Fibroblast of skin of back (primary cell): ENCODE measurements around the gene NFATC2.

ENCODE experiments used
- DNase-seq: peaks from one replicate; pipeline ENCODE4 v3.0.0-alpha.2; 2013

NFATC2 gene

GRCh38 chr20:51513545-51513944 is 29.0 kb downstream of the NFATC2 start:
- DNase-seq = no peak

- DNase-seq = no peak
Observed at GRCh38 chr20:51512645-51513044, 29.9 kb downstream of the NFATC2 start.

GRCh38 chr20:51511861-51512619 is 30.5 kb downstream of the NFATC2 start:
- DNase-seq = no peak

- peak; percentile 64 for DNase-seq
Observed at GRCh38 chr20:51510936-51511605, 31.4 kb downstream of the NFATC2 start.

- no peak for DNase-seq
Observed at GRCh38 chr20:51510169-51510568, 32.4 kb downstream of the NFATC2 start.

- no peak for DNase-seq
Observed at GRCh38 chr20:51509208-51509607, 33.3 kb downstream of the NFATC2 start.

- DNase-seq = no peak
Observed at GRCh38 chr20:51508780-51509179, 33.7 kb downstream of the NFATC2 start.

- DNase-seq = no peak
Observed at GRCh38 chr20:51508158-51508557, 34.4 kb downstream of the NFATC2 start.

GRCh38 chr20:51507216-51508036 is 35.1 kb downstream of the NFATC2 start:
- DNase-seq = peak; percentile 69

GRCh38 chr20:51506527-51507215 is 35.8 kb downstream of the NFATC2 start:
- DNase-seq = no peak

GRCh38 chr20:51505566-51505965 is 37.0 kb downstream of the NFATC2 start:
- DNase-seq = no peak

GRCh38 chr20:51503376-51503775 is 39.1 kb downstream of the NFATC2 start:
- DNase-seq = no peak

- no peak for DNase-seq
Observed at GRCh38 chr20:51500936-51501335, 41.6 kb downstream of the NFATC2 start.

GRCh38 chr20:51500311-51500710 is 42.2 kb downstream of the NFATC2 start:
- DNase-seq = no peak

- no peak for DNase-seq
Observed at GRCh38 chr20:51498765-51499540, 43.6 kb downstream of the NFATC2 start.

- no peak for DNase-seq
Observed at GRCh38 chr20:51497542-51498467, 44.7 kb downstream of the NFATC2 start.

GRCh38 chr20:51496964-51497363 is 45.6 kb downstream of the NFATC2 start:
- no peak for DNase-seq

GRCh38 chr20:51495921-51496545 is 46.5 kb downstream of the NFATC2 start:
- DNase-seq = no peak

- no peak for DNase-seq
Observed at GRCh38 chr20:51495291-51495690, 47.2 kb downstream of the NFATC2 start.
